DOHH2 (cell line): Measurements from ENCODE around the gene PALM.
"Not testable (repeated sequence)": the region's sequence is repeated elsewhere in the genome, so short reads cannot be mapped to it uniquely, and the experiment has no call there.

ENCODE experiments used
- CTCF ChIP-seq: fragments of 200-600 bp; sonication (generic); IDR thresholded peaks from one replicate; pipeline ENCODE4 v1.5.1; 2014; ENCODE audit warnings: antibody characterized with exemption, mild to moderate bottlenecking, low read depth, low read length; ENCODE audit not compliant: poor library complexity, severe bottlenecking
- EZH2phosphoT487 ChIP-seq: fragments of 200-600 bp; sonication (generic); IDR thresholded peaks from 2 replicates; pipeline ENCODE4 v1.6.1; 2017; ENCODE audit warnings: borderline replicate concordance, mild to moderate bottlenecking, antibody characterized with exemption, low read length, moderate library complexity, mixed read lengths

- TF ChIP-seq CTCF, EZH2phosphoT487: not testable (repeated sequence)
These were observed 5.9 kb upstream of the PALM start for GRCh38 chr19:702847-703246.
